ENCODE results near the gene TMA7.

GRCh38 chr3:48416546-48416945 is 23.5 kb upstream of the TMA7 start:
- TF ChIP-seq CTCF (IDR thresholded peaks at IDR 0.05) (no peak), EP300 (IDR thresholded peaks at IDR 0.05; ENCODE audit: low read depth) (no peak)
